ENCODE results near the gene KDM2A. TPM values are rescaled to one million over a fixed set of nuclear protein-coding genes. Genes with fewer than 3 reads are reported as not detected.

The KDM2A gene
- total and polyA plus RNA-seq, 2 of the 13 experiments (the other 11 are each of a cell fraction or from before 2014, with no cell fraction given) = 31.3 to 31.4 TPM

DNA sequence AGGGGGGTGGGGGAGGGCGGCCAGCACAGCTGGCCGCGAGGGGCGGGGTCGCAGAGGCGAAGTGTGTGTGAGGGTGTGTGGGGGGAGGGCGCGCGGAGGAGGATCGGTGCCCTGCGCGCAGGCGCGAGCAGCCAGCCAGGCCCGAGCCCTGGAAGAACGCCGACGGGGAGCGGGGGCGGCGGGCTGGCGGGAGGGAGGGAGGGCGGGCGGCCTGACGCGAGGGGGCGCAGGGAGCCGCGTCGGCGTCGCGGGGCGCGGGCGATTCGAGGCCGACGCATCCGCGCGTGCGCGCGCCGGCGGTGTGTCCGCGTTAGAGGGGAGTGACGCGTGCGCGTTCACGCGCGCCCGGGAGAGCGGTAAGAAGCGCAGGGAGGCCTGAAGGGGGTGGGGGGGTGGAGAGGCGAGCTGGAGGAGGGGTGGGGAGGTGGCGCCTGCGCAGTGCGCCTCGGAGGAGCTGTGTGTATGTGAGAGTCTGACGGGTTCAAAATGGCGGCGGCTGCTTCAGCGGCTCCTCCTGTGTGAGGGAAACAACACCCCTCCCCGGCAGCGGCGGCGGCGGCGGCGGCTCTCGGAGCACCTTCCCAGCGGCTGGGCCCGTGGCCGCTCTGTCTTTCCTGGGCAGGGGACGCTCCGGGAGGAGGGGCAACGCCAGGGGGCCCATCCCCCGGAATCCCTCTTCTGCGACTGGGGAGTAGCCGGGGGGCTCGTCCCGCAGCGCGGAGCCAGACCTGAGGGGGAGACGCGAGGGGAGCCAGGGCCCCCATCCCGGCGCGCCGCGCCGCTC, at the start of gene KDM2A (continued):
- TF ChIP-seq ZNF34 (CRISPR knock-in tag; IDR thresholded peaks at IDR 0.05; ENCODE audit: borderline replicate concordance) (no peak), SP4 (CRISPR knock-in tag; IDR thresholded peaks at IDR 0.05) (0 out of 2 replicates have a peak, but pooled peaks have one; percentile 43), ZNF331 (CRISPR knock-in tag; IDR thresholded peaks at IDR 0.05) (0 out of 2 replicates have a peak, but pooled peaks have one; percentile 9), NFYC (CRISPR knock-in tag; IDR thresholded peaks at IDR 0.05) (no peak), SIN3A (IDR thresholded peaks at IDR 0.05; ENCODE audit: borderline replicate concordance, low read depth, low read length) (peak; percentile 44; the same call in 1 of the 2 replicates), ZSCAN9 (CRISPR knock-in tag; IDR thresholded peaks at IDR 0.05; ENCODE audit: borderline replicate concordance) (0 out of 2 replicates have a peak, but pooled peaks have one; percentile 28), TAF1 (CRISPR knock-in tag; IDR thresholded peaks at IDR 0.05) (peak; percentile 90), ZFY (CRISPR knock-in tag; IDR thresholded peaks at IDR 0.05) (peak; percentile 40; the same call in 1 of the 2 replicates), LCORL (IDR thresholded peaks at IDR 0.05) (no peak), LCORL (CRISPR knock-in tag; IDR thresholded peaks at IDR 0.05) (0 out of 2 replicates have a peak, but pooled peaks have one; percentile 27)
- TF ChIP-seq, protein P1, sequence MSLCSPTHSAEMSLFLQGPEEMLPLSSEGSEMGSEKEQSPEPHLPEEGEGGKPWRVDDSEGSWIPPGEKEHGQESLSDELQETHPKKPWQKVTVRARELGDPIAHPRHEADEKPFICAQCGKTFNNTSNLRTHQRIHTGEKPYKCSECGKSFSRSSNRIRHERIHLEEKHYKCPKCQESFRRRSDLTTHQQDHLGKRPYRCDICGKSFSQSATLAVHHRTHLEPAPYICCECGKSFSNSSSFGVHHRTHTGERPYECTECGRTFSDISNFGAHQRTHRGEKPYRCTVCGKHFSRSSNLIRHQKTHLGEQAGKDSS (CRISPR knock-in tag; IDR thresholded peaks at IDR 0.05; ENCODE audit: borderline replicate concordance, low read depth) = no peak
- TF ChIP-seq, protein P2, sequence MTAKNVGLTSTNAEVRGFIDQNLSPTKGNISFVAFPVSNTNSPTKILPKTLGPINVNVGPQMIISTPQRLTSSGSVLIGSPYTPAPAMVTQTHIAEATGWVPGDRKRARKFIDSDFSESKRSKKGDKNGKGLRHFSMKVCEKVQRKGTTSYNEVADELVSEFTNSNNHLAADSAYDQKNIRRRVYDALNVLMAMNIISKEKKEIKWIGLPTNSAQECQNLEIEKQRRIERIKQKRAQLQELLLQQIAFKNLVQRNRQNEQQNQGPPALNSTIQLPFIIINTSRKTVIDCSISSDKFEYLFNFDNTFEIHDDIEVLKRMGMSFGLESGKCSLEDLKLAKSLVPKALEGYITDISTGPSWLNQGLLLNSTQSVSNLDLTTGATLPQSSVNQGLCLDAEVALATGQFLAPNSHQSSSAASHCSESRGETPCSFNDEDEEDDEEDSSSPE (CRISPR knock-in tag; IDR thresholded peaks at IDR 0.05) = peak; percentile 60; the same call in 1 of the 2 replicates
- TF ChIP-seq, protein P3, sequence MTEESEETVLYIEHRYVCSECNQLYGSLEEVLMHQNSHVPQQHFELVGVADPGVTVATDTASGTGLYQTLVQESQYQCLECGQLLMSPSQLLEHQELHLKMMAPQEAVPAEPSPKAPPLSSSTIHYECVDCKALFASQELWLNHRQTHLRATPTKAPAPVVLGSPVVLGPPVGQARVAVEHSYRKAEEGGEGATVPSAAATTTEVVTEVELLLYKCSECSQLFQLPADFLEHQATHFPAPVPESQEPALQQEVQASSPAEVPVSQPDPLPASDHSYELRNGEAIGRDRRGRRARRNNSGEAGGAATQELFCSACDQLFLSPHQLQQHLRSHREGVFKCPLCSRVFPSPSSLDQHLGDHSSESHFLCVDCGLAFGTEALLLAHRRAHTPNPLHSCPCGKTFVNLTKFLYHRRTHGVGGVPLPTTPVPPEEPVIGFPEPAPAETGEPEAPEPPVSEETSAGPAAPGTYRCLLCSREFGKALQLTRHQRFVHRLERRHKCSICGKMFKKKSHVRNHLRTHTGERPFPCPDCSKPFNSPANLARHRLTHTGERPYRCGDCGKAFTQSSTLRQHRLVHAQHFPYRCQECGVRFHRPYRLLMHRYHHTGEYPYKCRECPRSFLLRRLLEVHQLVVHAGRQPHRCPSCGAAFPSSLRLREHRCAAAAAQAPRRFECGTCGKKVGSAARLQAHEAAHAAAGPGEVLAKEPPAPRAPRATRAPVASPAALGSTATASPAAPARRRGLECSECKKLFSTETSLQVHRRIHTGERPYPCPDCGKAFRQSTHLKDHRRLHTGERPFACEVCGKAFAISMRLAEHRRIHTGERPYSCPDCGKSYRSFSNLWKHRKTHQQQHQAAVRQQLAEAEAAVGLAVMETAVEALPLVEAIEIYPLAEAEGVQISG (CRISPR knock-in tag; IDR thresholded peaks at IDR 0.05) = peak; percentile 22; the same call in 1 of the 2 replicates
- TF ChIP-seq, protein P4, sequence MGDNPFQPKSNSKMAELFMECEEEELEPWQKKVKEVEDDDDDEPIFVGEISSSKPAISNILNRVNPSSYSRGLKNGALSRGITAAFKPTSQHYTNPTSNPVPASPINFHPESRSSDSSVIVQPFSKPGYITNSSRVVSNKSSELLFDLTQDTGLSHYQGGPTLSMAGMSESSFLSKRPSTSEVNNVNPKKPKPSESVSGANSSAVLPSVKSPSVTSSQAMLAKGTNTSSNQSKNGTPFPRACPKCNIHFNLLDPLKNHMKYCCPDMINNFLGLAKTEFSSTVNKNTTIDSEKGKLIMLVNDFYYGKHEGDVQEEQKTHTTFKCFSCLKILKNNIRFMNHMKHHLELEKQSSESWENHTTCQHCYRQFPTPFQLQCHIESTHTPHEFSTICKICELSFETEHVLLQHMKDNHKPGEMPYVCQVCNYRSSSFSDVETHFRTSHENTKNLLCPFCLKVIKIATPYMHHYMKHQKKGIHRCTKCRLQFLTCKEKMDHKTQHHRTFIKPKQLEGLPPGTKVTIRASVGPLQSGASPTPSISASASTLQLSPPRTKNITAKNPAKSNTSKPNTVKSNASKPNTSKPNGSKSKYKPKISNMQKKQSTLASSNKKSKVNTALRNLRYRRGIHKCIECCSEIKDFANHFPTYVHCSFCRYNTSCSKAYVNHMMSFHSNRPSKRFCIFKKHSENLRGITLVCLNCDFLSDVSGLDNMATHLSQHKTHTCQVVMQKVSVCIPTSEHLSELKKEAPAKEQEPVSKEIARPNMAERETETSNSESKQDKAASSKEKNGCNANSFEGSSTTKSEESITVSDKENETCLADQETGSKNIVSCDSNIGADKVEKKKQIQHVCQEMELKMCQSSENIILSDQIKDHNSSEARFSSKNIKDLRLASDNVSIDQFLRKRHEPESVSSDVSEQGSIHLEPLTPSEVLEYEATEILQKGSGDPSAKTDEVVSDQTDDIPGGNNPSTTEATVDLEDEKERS (CRISPR knock-in tag; IDR thresholded peaks at IDR 0.05) = no peak
- TF ChIP-seq, protein P5, sequence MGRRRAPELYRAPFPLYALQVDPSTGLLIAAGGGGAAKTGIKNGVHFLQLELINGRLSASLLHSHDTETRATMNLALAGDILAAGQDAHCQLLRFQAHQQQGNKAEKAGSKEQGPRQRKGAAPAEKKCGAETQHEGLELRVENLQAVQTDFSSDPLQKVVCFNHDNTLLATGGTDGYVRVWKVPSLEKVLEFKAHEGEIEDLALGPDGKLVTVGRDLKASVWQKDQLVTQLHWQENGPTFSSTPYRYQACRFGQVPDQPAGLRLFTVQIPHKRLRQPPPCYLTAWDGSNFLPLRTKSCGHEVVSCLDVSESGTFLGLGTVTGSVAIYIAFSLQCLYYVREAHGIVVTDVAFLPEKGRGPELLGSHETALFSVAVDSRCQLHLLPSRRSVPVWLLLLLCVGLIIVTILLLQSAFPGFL (CRISPR knock-in tag; IDR thresholded peaks at IDR 0.05) = no peak
- TF ChIP-seq, protein P6, sequence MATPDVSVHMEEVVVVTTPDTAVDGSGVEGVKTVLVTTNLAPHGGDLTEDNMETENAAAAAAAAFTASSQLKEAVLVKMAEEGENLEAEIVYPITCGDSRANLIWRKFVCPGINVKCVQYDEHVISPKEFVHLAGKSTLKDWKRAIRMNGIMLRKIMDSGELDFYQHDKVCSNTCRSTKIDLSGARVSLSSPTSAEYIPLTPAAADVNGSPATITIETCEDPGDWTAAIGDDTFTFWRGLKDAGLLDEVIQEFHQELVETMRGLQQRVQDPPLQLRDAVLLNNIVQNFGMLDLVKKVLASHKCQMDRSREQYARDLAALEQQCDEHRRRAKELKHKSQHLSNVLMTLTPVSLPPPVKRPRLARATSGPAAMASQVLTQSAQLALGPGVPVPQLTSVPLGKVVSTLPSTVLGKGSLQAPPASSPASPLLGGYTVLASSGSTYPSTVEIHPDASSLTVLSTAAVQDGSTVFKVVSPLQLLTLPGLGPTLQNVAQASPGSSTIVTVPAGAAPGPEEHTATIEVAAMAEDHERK (CRISPR knock-in tag; IDR thresholded peaks at IDR 0.05; ENCODE audit: low read depth) = peak; percentile 66; the same call in 1 of the 2 replicates
